GM20431 (cell line): ENCODE data around the gene XRN1.

Experiments used
- in situ Hi-C: fragments of 300-500 bp; cut with MseI, MboI; formaldehyde crosslinking; loops from one replicate; pipeline ENCODE4 v1.15.0; 2020; ENCODE audit warnings: low sequenced_read_pairs; ENCODE audit not compliant: unreplicated experiment

Gene XRN1

GRCh38 chr3:142278451-142278850 lies 169.4 kb downstream of the XRN1 start:
- in situ Hi-C loops, result loop anchor here (25.0 kb wide), 1 partner anchor 316 kb away; no protein-coding TSS in a partner anchor

- in situ Hi-C loops, result loop anchor here (25.0 kb wide), 1 partner anchor 314 kb away; no protein-coding TSS in a partner anchor
These were observed 171.1 kb downstream of the XRN1 start for GRCh38 chr3:142276781-142277180.

GRCh38 chr3:142275856-142276255 lies 172.0 kb downstream of the XRN1 start:
- in situ Hi-C loops, result loop anchor here (25.0 kb wide), 1 partner anchor 314 kb away; no protein-coding TSS in a partner anchor

GRCh38 chr3:142274908-142275307 lies 172.9 kb downstream of the XRN1 start:
- in situ Hi-C loops, result loop anchor here (25.0 kb wide), 1 partner anchor 313 kb away; no protein-coding TSS in a partner anchor

GRCh38 chr3:142273501-142273900 lies 174.3 kb downstream of the XRN1 start:
- in situ Hi-C loops, result no loop called here

GRCh38 chr3:142272200-142272891 lies 175.5 kb downstream of the XRN1 start:
- in situ Hi-C loops, result no loop called here

GRCh38 chr3:142270407-142270806 lies 177.4 kb downstream of the XRN1 start:
- in situ Hi-C loops, result no loop called here

- in situ Hi-C loops, result no loop called here
These were observed 178.1 kb downstream of the XRN1 start for GRCh38 chr3:142269767-142270166.

GRCh38 chr3:142268426-142268825 lies 179.4 kb downstream of the XRN1 start:
- in situ Hi-C loops, result no loop called here

- in situ Hi-C loops, result no loop called here
These were observed 180.6 kb downstream of the XRN1 start for GRCh38 chr3:142267269-142267668.

GRCh38 chr3:142263112-142263511 lies 184.7 kb downstream of the XRN1 start:
- in situ Hi-C loops, result no loop called here

GRCh38 chr3:142259359-142259758 lies 188.5 kb downstream of the XRN1 start:
- in situ Hi-C loops, result no loop called here

GRCh38 chr3:142256712-142257333 lies 191.0 kb downstream of the XRN1 start:
- in situ Hi-C loops, result no loop called here
